GM12875 (cell line): ENCODE results near the gene B4GALNT3.

Experiments
- H3K4me3 ChIP-seq: one replicate; pipeline ENCODE4 v1.5.1; 2011; ENCODE audit warnings: low read depth, low read length, control low read depth
- CTCF ChIP-seq: IDR thresholded peaks from 2 replicates; pipeline ENCODE4 v1.5.1; 2011; ENCODE audit warnings: low read depth, mild to moderate bottlenecking, control low read depth, inconsistent platforms, low read length, moderate library complexity, borderline replicate concordance; ENCODE audit not compliant: insufficient read depth

The B4GALNT3 gene

DNA sequence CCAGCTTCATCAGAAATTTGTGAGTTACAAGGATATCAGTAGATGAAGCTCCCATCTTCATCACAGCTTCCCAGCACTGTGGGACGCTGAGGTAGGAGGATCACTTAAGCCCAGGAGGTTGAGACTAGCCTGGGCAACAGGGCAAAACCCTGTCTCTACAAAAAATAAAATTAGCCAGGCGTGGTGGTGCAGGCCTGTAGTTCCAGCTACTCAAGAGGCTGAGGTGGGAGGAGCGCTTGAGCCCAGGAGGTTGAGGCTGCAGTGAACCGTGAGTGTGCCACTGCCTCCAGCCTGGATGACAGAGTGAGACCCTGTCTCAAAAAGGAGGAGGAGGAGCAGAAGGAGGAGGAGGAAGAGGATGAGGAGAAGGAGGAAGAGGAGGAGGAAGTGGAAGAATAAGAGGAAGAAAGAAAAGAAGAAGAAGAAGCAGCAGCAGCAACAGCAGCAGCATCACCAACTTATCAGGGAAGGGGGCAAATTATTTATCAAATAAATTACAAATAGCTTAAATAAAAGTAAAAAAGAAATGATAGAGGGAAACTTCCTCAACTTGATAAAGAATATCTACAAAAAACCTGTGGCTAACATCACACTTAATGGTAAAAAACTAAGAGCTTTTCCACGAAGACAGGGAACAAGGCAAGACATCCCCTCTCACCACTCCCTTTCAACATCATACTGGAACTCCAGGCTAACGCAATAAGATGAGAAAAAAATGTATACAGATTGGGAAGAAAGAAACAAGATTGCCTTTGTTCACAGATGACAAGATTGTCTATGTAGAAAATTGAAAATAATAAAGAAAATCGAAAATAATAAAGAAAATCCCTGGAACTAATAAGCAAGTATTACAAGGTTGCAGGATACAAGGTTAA lies 133.9 kb downstream of the B4GALNT3 start:
- H3K4me3 ChIP-seq: no peak overlapping the region
- no peak for TF ChIP-seq CTCF

DNA sequence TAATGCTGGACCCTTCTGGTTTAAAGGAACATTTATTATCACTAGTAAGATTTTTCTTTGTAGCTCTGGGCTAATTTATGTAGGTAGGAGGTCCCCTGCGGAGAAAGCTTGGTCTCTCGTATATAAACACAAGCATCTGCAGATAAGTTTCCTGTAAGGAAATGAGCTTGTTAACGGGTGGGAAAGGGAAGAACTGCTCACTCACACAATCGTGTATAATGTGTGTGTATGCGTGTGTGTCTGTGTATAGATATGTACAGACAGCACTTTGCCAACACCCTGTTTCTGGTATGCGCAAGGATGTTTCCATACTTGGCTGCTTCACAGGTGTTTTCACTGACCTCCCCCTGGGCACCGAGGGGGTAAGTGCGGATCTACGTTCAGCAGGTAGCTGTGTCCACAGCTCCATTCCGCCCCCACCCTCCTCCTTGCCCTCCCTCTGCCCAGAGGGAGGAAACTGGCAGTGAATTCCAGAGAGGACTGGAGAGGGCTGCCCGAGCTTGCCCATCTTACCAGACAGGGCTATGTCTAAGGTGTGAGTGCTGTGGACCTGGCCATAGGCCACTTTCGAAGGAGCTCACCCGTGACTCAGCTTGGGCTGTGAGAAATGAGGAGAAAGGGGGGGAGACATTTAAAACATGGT lies 138.3 kb downstream of the B4GALNT3 start:
- no peak for TF ChIP-seq CTCF
- H3K4me3 ChIP-seq: no peak overlapping the region

- TF ChIP-seq CTCF: no peak
- no peak overlapping the region for H3K4me3 ChIP-seq
These were observed 140.0 kb downstream of the B4GALNT3 start for GRCh38 chr12:599756-600155.

DNA sequence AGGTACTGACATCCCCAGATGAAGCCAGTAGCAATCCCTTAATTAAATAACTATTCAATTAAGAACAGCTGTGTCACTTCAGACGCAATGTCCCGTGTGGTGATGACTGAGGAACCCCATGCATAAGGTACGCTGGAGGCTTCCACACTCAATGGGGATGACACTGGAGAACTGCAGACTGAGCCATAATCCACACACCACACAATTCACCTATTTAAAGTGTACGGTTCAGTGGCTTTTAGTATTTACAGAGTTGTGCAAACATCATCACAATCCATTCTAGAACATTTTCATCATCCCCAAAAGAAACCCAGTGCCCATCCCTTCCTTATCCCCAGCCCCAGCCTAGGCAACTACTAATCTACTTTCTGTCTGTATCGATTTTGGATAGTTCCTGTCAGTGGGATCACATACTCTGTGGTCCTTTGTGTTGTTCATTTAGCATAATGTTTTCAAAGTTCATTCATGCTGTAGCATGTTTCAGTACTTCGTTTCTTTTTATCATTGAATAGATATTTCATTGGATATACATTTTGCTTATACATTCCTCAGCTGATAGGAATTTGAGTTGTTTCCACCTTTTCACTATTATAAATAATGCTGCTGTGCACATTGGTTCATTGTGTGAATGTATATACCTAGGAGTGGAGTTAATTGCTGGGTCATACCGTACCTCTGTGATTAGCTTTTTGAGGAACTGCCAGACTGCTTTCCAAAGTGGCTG lies 142.4 kb downstream of the B4GALNT3 start:
- no peak for TF ChIP-seq CTCF
- no peak overlapping the region for H3K4me3 ChIP-seq

GRCh38 chr12:602700-603068 lies 142.9 kb downstream of the B4GALNT3 start:
- no peak for TF ChIP-seq CTCF
- no peak overlapping the region for H3K4me3 ChIP-seq

DNA sequence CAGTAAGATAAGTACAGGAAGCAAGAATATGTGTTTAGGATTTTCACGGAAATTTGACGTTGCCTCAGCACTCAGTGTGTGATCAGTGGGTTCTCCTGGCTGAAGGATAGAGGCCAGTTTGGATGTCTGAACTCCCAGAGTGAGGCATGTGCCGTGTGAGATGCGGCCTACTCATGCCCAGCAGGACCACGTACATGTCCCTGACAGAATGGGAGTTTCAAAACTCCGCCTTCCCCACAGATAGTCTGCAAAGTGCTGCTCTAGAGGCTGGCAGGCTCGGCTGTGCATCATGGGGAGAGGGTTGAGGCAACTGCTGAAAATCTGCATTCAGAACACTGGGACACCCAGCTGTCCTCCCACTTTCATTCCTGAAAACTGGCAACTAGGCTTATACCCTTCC lies 145.2 kb downstream of the B4GALNT3 start:
- H3K4me3 ChIP-seq: no peak overlapping the region
- no peak for TF ChIP-seq CTCF

GRCh38 chr12:607541-608001 lies 147.8 kb downstream of the B4GALNT3 start:
- no peak for TF ChIP-seq CTCF
- no peak overlapping the region for H3K4me3 ChIP-seq
